ENCODE measurements around the gene RTN4IP1.
A peak's percentile ranks its signal among the peaks of the same experiment; 100 is the strongest.
"Not testable (repeated sequence)": the region's sequence is repeated elsewhere in the genome, so short reads cannot be mapped to it uniquely, and the experiment has no call there.

The RTN4IP1 gene

GRCh38 chr6:106557837-106558236, 71.5 kb downstream of the RTN4IP1 start:
- Histone ChIP-seq H3K9me3 (ENCODE audit: low read length) (no peaks in the 10 kb centered on the region), H3K27ac (ENCODE audit: low read depth, low read length) (no peak overlapping the region), H3K27me3 (ENCODE audit: control insufficient read depth in 1 of 2, insufficient read depth in 2 of 2, low read length in 2 of 2) (no peaks in the 10 kb centered on the region), H3K4me1 (ENCODE audit: insufficient read depth, low read length) (no peaks in the 10 kb centered on the region), H3K9ac (ENCODE audit: low read length) (no peak overlapping the region), H3K36me3 (ENCODE audit: insufficient read depth, low read length) (peaks cover 9% of the 10 kb centered on the region), H3K4me3 (ENCODE audit: low read depth in 1 of 2, low read length in 2 of 2) (no peak overlapping the region)

GRCh38 chr6:106556368-106556960, 72.8 kb downstream of the RTN4IP1 start:
- H3K9ac ChIP-seq (ENCODE audit: low read length), result no peak overlapping the region
- no peaks in the 10 kb centered on the region for H3K9me3 ChIP-seq (ENCODE audit: low read length)
- H3K27me3 ChIP-seq (ENCODE audit: control insufficient read depth in 1 of 2, insufficient read depth in 2 of 2, low read length in 2 of 2), result no peaks in the 10 kb centered on the region
- H3K36me3 ChIP-seq (ENCODE audit: insufficient read depth, low read length), result peaks cover 9% of the 10 kb centered on the region
- H3K4me3 ChIP-seq (ENCODE audit: low read depth in 1 of 2, low read length in 2 of 2), result no peak overlapping the region
- no peak overlapping the region for H3K27ac ChIP-seq (ENCODE audit: low read depth, low read length)
- H3K4me1 ChIP-seq (ENCODE audit: insufficient read depth, low read length), result no peaks in the 10 kb centered on the region

- H3K36me3 ChIP-seq (ENCODE audit: insufficient read depth, low read length), result peaks cover 9% of the 10 kb centered on the region
- no peak overlapping the region for H3K4me3 ChIP-seq (ENCODE audit: low read depth in 1 of 2, low read length in 2 of 2)
- H3K4me1 ChIP-seq (ENCODE audit: insufficient read depth, low read length), result no peaks in the 10 kb centered on the region
- no peaks in the 10 kb centered on the region for H3K27me3 ChIP-seq (ENCODE audit: control insufficient read depth in 1 of 2, insufficient read depth in 2 of 2, low read length in 2 of 2)
- H3K9me3 ChIP-seq (ENCODE audit: low read length), result no peaks in the 10 kb centered on the region
- H3K27ac ChIP-seq (ENCODE audit: low read depth, low read length), result no peak overlapping the region
- no peak overlapping the region for H3K9ac ChIP-seq (ENCODE audit: low read length)
These were observed 73.5 kb downstream of the RTN4IP1 start for GRCh38 chr6:106555767-106556166.

GRCh38 chr6:106553440-106553839, 75.9 kb downstream of the RTN4IP1 start:
- Histone ChIP-seq H3K27ac (ENCODE audit: low read depth, low read length) (no peak overlapping the region), H3K4me3 (ENCODE audit: low read depth in 1 of 2, low read length in 2 of 2) (no peak overlapping the region), H3K4me1 (ENCODE audit: insufficient read depth, low read length) (no peaks in the 10 kb centered on the region), H3K9me3 (ENCODE audit: low read length) (no peaks in the 10 kb centered on the region), H3K27me3 (ENCODE audit: control insufficient read depth in 1 of 2, insufficient read depth in 2 of 2, low read length in 2 of 2) (no peaks in the 10 kb centered on the region), H3K9ac (ENCODE audit: low read length) (no peak overlapping the region), H3K36me3 (ENCODE audit: insufficient read depth, low read length) (peaks cover 9% of the 10 kb centered on the region)

GRCh38 chr6:106551155-106551554, 78.1 kb downstream of the RTN4IP1 start:
- Histone ChIP-seq H3K4me3 (ENCODE audit: low read depth in 1 of 2, low read length in 2 of 2) (no peak overlapping the region), H3K27me3 (ENCODE audit: control insufficient read depth in 1 of 2, insufficient read depth in 2 of 2, low read length in 2 of 2) (no peaks in the 10 kb centered on the region), H3K36me3 (ENCODE audit: insufficient read depth, low read length) (peaks cover 9% of the 10 kb centered on the region), H3K27ac (ENCODE audit: low read depth, low read length) (no peak overlapping the region), H3K4me1 (ENCODE audit: insufficient read depth, low read length) (peaks cover 6% of the 10 kb centered on the region), H3K9me3 (ENCODE audit: low read length) (no peaks in the 10 kb centered on the region), H3K9ac (ENCODE audit: low read length) (no peak overlapping the region)

GRCh38 chr6:106549521-106549920, 79.8 kb downstream of the RTN4IP1 start:
- H3K4me3 ChIP-seq (ENCODE audit: low read depth in 1 of 2, low read length in 2 of 2), result no peak overlapping the region
- no peak overlapping the region for H3K27ac ChIP-seq (ENCODE audit: low read depth, low read length)
- no peak overlapping the region for H3K9ac ChIP-seq (ENCODE audit: low read length)
- H3K9me3 ChIP-seq (ENCODE audit: low read length), result no peaks in the 10 kb centered on the region
- H3K36me3 ChIP-seq (ENCODE audit: insufficient read depth, low read length), result peaks cover 9% of the 10 kb centered on the region
- H3K27me3 ChIP-seq (ENCODE audit: control insufficient read depth in 1 of 2, insufficient read depth in 2 of 2, low read length in 2 of 2), result no peaks in the 10 kb centered on the region
- H3K4me1 ChIP-seq (ENCODE audit: insufficient read depth, low read length), result peaks cover 6% of the 10 kb centered on the region

- not testable (repeated sequence) for H3K9ac ChIP-seq (ENCODE audit: low read length); H3K27me3 ChIP-seq (ENCODE audit: control insufficient read depth in 1 of 2, insufficient read depth in 2 of 2, low read length in 2 of 2); H3K9me3 ChIP-seq (ENCODE audit: low read length); H3K36me3 ChIP-seq (ENCODE audit: insufficient read depth, low read length); H3K4me1 ChIP-seq (ENCODE audit: insufficient read depth, low read length); H3K27ac ChIP-seq (ENCODE audit: low read depth, low read length); H3K4me3 ChIP-seq (ENCODE audit: low read depth in 1 of 2, low read length in 2 of 2)
These were observed 80.3 kb downstream of the RTN4IP1 start for GRCh38 chr6:106548926-106549455.

GRCh38 chr6:106547601-106548453, 81.5 kb downstream of the RTN4IP1 start:
- no peak overlapping the region for H3K9ac ChIP-seq (ENCODE audit: low read length)
- H3K27me3 ChIP-seq (ENCODE audit: control insufficient read depth in 1 of 2, insufficient read depth in 2 of 2, low read length in 2 of 2), result no peaks in the 10 kb centered on the region
- H3K36me3 ChIP-seq (ENCODE audit: insufficient read depth, low read length), result no peaks in the 10 kb centered on the region
- H3K9me3 ChIP-seq (ENCODE audit: low read length), result no peaks in the 10 kb centered on the region
- peaks cover 6% of the 10 kb centered on the region for H3K4me1 ChIP-seq (ENCODE audit: insufficient read depth, low read length)
- no peak overlapping the region for H3K27ac ChIP-seq (ENCODE audit: low read depth, low read length)
- no peak overlapping the region for H3K4me3 ChIP-seq (ENCODE audit: low read depth in 1 of 2, low read length in 2 of 2)

GRCh38 chr6:106546691-106547414, 82.4 kb downstream of the RTN4IP1 start:
- Histone ChIP-seq H3K27ac (ENCODE audit: low read depth, low read length) (peak overlapping the region; percentile 34), H3K36me3 (ENCODE audit: insufficient read depth, low read length) (no peaks in the 10 kb centered on the region), H3K4me3 (ENCODE audit: low read depth in 1 of 2, low read length in 2 of 2) (no peak overlapping the region), H3K27me3 (ENCODE audit: control insufficient read depth in 1 of 2, insufficient read depth in 2 of 2, low read length in 2 of 2) (no peaks in the 10 kb centered on the region), H3K4me1 (ENCODE audit: insufficient read depth, low read length) (peaks cover 6% of the 10 kb centered on the region), H3K9ac (ENCODE audit: low read length) (no peak overlapping the region), H3K9me3 (ENCODE audit: low read length) (no peaks in the 10 kb centered on the region)

GRCh38 chr6:106546261-106546690, 83.0 kb downstream of the RTN4IP1 start:
- H3K4me3 ChIP-seq (ENCODE audit: low read depth in 1 of 2, low read length in 2 of 2), result no peak overlapping the region
- no peaks in the 10 kb centered on the region for H3K36me3 ChIP-seq (ENCODE audit: insufficient read depth, low read length)
- no peak overlapping the region for H3K9ac ChIP-seq (ENCODE audit: low read length)
- peaks cover 6% of the 10 kb centered on the region for H3K4me1 ChIP-seq (ENCODE audit: insufficient read depth, low read length)
- no peak overlapping the region for H3K27ac ChIP-seq (ENCODE audit: low read depth, low read length)
- no peaks in the 10 kb centered on the region for H3K9me3 ChIP-seq (ENCODE audit: low read length)
- H3K27me3 ChIP-seq (ENCODE audit: control insufficient read depth in 1 of 2, insufficient read depth in 2 of 2, low read length in 2 of 2), result no peaks in the 10 kb centered on the region

GRCh38 chr6:106540907-106541306, 88.4 kb downstream of the RTN4IP1 start:
- Histone ChIP-seq H3K27me3 (ENCODE audit: control insufficient read depth in 1 of 2, insufficient read depth in 2 of 2, low read length in 2 of 2) (no peaks in the 10 kb centered on the region), H3K4me3 (ENCODE audit: low read depth in 1 of 2, low read length in 2 of 2) (no peak overlapping the region), H3K36me3 (ENCODE audit: insufficient read depth, low read length) (no peaks in the 10 kb centered on the region), H3K9me3 (ENCODE audit: low read length) (no peaks in the 10 kb centered on the region), H3K27ac (ENCODE audit: low read depth, low read length) (no peak overlapping the region), H3K4me1 (ENCODE audit: insufficient read depth, low read length) (no peaks in the 10 kb centered on the region), H3K9ac (ENCODE audit: low read length) (no peak overlapping the region)
